ENCODE measurements around the gene ZNF316.
A peak's percentile ranks its signal among the peaks of the same experiment; 100 is the strongest.

ZNF316 gene

GRCh38 chr7:6636741-6637543, at the start of gene ZNF316:
Gene ZNF316 (plus strand): TSS chr7:6637318. CDS start chr7:6642410, 5,092 bp downstream.
- peak; percentile 57 to 65 for DNase-seq

- DNase-seq: no peak
Observed at GRCh38 chr7:6588566-6588965, 48.6 kb upstream of the ZNF316 start.

GRCh38 chr7:6589151-6589828, 47.8 kb upstream of the ZNF316 start:
- DNase-seq: no peak

GRCh38 chr7:6589829-6590644, 47.1 kb upstream of the ZNF316 start, which contains the start of gene INTS15:
Gene INTS15 (plus strand): TSS chr7:6590021. CDS start chr7:6590284, 263 bp downstream.
- peak; percentile 76 to 78 for DNase-seq

- no peak for DNase-seq
Observed at GRCh38 chr7:6590645-6591110, 46.4 kb upstream of the ZNF316 start.

- DNase-seq: no peak
Observed at GRCh38 chr7:6600093-6600492, 37.0 kb upstream of the ZNF316 start.

GRCh38 chr7:6604458-6604857, 32.7 kb upstream of the ZNF316 start:
- no peak for DNase-seq

GRCh38 chr7:6606866-6607583, 30.1 kb upstream of the ZNF316 start:
- no peak for DNase-seq

- no peak for DNase-seq
Observed at GRCh38 chr7:6607651-6608051, 29.5 kb upstream of the ZNF316 start.

- no peak for DNase-seq
Observed at GRCh38 chr7:6608081-6608480, 29.0 kb upstream of the ZNF316 start.

- DNase-seq: no peak
Observed at GRCh38 chr7:6608794-6609193, 28.3 kb upstream of the ZNF316 start.

- DNase-seq: no peak
Observed at GRCh38 chr7:6612819-6613218, 24.3 kb upstream of the ZNF316 start.

GRCh38 chr7:6613706-6614105, 23.4 kb upstream of the ZNF316 start:
- DNase-seq: no peak

- DNase-seq: peak in 1 of 2 experiments; percentile 18
Observed at GRCh38 chr7:6614953-6615722, 22.0 kb upstream of the ZNF316 start, which contains the start of gene ZNF853. Gene ZNF853 (plus strand): TSS chr7:6615610. CDS start chr7:6616175, 565 bp downstream.

- no peak for DNase-seq
Observed at GRCh38 chr7:6615723-6616555, 21.2 kb upstream of the ZNF316 start.

GRCh38 chr7:6616854-6617643, 20.1 kb upstream of the ZNF316 start:
- no peak for DNase-seq

- no peak for DNase-seq
Observed at GRCh38 chr7:6618621-6619020, 18.5 kb upstream of the ZNF316 start.

GRCh38 chr7:6619961-6620360, 17.2 kb upstream of the ZNF316 start:
- DNase-seq: no peak
